22Rv1 (cell line): ENCODE results near the gene TBC1D3B.

Source experiments
- ZFX ChIP-seq: fragments of 450-650 bp; IDR thresholded peaks from 2 replicates; pipeline ENCODE4 v1.6.1; 2017; ENCODE audit warnings: antibody characterized with exemption, borderline replicate concordance
- TF ChIP-seq, protein P1 (sequence below): fragments of 450-650 bp; IDR thresholded peaks from 2 replicates; pipeline ENCODE4 v1.5.1; 2017; ENCODE audit warnings: mild to moderate bottlenecking

DNA sequence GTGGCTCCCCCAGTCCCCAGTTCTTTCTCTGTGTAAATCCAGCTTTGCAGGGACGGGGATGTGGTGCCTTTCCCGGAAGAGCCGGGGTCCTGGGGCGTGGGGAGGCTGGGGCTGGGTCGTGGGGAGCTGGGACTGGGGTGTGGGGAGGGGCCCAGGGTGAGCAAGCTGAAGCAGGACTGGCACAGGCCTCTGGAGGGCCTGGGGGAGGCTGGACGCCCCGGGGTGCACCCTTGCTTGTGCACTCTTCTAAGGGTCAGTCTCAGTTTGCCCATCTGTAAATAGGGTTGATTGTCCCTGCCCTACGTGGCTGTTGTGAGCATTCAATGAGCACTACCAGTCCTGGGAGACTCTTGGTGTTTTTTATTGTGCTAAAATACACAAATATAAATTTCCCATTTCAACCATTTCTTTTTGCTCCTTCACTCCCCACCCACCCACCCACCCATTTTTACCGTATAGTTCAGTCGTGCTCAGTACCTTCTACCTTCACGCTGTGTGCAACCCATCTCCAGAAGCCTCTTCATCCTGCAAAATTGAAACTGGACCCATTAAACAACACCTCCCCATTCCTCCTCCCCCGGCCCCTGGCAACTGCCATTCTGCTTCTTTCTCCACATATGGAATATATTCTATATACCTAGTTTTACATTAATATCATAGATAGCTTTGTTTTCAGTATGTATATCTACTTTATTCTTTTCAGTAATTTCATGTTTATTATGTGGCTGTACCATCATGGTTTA is 7.8 kb upstream of the TBC1D3B start:
- TF ChIP-seq, protein P1, sequence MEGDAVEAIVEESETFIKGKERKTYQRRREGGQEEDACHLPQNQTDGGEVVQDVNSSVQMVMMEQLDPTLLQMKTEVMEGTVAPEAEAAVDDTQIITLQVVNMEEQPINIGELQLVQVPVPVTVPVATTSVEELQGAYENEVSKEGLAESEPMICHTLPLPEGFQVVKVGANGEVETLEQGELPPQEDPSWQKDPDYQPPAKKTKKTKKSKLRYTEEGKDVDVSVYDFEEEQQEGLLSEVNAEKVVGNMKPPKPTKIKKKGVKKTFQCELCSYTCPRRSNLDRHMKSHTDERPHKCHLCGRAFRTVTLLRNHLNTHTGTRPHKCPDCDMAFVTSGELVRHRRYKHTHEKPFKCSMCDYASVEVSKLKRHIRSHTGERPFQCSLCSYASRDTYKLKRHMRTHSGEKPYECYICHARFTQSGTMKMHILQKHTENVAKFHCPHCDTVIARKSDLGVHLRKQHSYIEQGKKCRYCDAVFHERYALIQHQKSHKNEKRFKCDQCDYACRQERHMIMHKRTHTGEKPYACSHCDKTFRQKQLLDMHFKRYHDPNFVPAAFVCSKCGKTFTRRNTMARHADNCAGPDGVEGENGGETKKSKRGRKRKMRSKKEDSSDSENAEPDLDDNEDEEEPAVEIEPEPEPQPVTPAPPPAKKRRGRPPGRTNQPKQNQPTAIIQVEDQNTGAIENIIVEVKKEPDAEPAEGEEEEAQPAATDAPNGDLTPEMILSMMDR, result no peak
- no peak for TF ChIP-seq ZFX
